NCI-H1105 (cell line): ENCODE data around the gene UNC79.

ENCODE experiments used
- DNase-seq: peaks from one replicate; lab custom pipeline; 2025; lab: John Stamatoyannopoulos, UW

UNC79 gene

DNA sequence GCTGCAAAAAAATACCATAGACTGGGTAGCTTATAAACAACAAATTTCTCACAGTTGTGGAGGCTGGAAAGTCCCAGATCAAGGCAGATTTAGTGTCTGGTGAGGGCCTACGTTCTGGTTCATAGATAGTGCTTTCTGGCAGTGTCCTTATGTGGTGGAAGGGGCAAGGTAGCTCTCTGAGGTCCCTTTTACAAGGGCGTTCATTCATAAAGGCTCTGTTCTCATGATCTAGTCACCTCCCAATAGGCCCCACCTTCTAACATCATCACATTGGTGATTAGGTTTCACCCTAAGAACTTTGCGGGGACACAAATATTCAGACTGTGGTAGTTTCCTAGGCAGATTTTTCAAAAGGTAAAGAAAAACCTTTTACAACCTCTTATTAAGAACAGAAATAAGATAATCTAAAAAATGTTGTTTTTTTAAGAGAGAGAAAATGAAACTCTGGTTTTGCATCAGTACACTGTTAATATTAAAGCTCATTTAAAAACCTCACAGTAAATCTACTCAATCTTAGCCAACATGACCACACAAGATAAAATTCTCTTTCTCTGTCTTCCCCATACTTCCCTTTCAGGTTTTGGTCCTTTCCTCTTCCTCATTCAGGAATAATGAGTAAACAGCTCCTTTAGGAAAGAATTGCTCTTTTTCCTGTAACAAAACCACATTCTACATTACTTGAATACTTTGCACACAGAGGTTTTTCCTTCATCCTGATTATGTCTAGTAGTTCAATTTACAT lies 117.5 kb downstream of the UNC79 start:
- DNase-seq, result no peak

- DNase-seq, result no peak
These were observed 118.9 kb downstream of the UNC79 start for GRCh38 chr14:93549595-93549994.

DNA sequence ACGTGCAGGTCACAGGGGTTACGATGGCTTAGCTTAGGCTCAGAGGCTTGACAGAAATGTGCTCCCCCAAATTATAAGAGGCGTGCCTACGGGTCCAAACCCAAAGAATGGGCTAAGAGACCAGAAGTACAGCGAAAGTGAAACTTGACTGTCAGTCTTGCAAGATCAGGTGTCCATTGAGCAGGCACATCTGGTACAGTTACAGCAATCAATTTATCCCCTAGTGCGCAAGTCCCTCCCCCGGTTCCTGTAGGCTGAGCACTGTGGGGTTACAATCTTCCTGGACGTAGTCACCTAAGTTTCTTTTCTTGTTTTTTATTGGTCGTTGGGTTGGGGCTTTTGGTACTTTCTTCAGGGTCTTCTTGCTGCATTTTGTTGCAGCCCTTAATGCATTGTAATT lies 134.2 kb downstream of the UNC79 start:
- DNase-seq, result no peak

GRCh38 chr14:93566065-93566693 lies 135.4 kb downstream of the UNC79 start:
- no peak for DNase-seq

DNA sequence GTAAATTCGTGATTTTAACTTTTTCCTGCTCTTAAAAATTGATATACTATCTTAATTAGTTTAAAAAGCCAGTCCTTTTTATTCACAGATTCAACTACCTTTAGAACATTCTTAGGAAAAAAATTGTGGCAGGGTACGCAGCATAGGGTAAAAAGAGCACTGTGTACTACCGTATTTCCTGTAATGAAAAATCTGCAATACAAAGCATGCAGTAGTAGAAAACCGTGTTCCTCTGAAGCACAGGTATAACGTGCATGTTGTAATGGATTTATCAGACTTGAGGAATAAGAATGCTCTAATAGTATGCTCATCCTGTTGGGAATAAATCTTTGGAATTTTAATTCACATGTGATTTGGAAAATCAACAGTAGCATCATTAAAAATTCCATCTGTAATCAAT lies 140.5 kb downstream of the UNC79 start:
- no peak for DNase-seq

DNA sequence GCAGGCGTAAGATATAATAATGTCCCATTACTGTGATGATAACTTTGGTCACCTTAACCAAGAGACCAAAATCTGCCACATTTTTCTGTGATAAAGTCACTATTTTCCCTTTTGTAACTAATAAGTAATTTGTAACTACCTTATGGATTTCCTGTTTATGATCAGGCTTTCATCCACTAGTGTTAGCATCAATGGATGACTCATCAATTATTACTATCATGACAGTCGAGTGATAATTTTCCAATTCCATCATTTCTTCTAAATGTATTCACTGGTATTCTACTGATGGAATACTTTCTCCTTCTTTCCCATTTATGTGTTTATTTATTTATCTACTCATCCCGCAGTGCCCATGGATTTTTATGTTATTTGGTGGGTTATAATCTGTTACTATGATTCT lies 148.4 kb downstream of the UNC79 start:
- DNase-seq, result no peak

DNA sequence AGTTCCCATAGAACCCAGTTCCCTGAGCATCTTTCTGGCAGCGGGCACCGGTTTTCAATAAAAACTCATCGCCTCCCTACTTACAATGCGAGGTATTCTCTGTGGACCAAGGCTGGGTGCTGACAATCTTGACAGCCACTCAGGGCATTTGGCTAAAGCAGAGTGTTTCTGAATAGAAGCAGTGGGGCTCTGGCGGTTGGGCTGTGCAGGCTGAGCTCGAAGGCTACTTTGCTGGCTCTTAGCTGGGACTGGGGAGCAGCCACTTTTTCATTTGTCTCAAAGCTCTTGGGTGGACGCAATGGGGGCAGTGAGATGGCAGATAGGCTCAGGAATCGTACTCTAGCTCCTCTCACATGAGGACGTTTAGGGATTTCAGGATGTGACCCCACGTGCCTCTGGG lies 151.8 kb downstream of the UNC79 start:
- DNase-seq, result no peak

DNA sequence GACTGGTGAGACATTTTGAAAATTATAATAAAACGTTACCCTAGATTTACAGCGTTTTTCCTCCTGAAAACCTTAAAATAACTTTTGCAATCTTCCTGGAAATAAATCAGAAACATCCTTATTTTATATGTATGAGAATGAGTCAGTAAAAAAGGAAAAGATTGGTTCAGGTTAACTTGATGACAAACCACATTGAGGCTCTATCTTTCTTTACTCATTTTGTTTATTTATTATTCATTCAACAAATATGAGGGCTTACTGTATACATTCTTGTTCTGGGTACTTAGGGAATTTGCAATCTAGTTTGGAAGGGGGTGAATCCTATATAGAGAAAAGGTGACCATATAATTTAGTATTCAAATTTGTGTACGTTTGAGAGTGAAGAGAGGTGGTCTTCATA lies 156.6 kb downstream of the UNC79 start:
- DNase-seq, result no peak

DNA sequence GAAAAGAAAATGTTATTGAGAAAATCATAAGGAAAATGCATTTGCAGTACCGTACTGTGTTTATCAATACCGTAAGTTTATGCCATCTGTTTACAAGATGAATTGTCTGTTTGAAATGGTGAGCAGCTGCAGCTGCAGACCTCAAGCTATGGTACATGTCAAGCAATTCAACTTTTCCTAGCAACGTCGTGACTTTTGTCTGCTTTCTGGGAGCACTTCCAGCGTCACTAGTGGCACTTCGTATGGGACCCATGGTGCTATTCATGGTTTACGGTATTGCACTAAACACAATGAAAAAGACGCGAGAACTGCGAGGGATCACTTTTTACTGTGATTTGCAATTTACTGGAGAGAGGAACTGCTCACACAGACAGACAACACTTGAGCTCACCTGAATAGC lies 160.8 kb downstream of the UNC79 start:
- DNase-seq, result no peak

DNA sequence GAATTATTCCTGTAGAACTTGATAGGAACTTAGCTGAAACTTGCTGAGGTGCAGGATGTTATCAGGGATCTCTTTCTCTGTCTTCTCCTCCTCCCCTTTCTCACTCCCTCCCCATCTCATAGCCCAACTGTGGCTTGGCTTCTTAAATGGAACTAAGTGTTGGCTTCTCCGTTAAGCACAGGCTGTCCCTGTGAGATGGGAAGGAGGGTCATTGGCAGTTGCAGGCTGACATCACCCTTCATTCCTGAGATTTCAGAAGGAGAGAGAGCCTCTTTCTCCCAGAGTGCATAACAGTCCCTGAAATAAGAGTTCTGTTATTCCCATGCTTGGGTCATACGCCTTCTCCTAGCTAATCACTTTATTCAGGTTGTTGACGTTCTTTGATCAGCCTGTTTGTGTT lies 162.0 kb downstream of the UNC79 start:
- DNase-seq, result no peak

- no peak for DNase-seq
These were observed 175.4 kb downstream of the UNC79 start for GRCh38 chr14:93606091-93606490.

DNA sequence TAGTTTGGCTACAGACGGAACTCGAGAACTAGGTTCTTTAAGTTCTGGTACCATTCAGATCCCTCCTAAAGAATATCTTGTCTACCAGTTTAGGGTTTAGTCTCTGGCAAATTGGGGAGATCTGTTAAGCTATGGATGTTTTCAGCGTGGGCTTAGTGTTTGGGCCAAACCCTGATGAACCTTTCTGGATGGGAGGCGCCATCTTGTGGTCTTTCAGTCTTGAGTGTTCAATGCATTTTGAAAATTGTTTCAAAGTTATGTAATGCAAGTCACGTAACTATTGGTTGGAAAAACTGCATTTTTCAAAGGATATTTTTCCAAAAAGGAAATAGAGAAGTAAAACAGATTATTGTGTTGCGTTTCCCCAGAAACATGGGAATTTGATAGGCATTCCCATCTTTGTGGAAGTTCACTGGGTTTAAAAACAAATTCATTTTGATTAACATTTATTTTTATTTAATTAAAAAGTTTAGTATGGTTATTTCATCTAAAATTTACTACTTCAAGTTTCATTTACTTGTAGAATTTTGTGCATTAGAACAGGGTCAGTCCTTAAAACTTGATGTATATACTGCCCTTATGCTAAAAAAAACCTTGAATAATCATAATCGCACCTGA lies 188.5 kb downstream of the UNC79 start:
- DNase-seq, result peak; percentile 41

DNA sequence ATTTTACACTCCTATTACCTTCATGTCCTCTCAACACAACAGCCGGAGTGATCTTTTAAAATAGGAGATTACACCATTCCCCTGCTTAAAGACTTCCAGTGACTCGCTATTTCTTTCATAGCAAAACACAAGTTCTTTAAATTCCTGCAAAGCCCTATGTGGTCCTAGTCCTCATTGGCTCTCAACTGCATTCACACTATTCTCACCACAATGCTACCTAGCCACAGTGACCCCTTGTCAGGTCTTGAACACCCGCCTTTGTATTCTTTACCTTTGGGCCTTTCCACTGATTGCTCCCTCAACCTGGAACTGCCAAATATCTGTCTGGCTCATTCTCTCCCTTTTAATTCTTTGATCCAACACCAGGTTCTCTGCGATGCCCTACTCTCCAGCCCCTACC lies 197.3 kb downstream of the UNC79 start:
- DNase-seq, result no peak

- no peak for DNase-seq
These were observed 198.9 kb downstream of the UNC79 start for GRCh38 chr14:93629643-93630042.

- DNase-seq, result no peak
These were observed 208.1 kb downstream of the UNC79 start for GRCh38 chr14:93638790-93639189.

DNA sequence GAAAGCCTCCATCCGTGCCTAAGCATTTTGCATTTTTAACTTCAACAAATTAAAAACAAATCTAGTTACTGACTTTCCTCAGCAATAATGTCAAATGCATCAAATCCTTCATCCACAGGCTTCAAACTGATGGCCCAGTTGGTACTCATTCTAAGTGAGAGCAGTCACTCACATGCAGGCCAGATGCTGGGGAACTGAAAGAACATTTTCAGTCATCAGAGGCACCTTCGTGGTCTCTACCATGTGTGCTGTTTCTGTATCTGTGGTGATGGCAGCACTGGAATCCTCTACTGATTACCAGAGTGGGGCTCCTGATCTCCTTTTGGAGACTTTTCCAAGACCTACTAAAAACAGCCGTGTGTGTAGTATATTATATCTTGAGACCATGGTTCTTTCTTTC lies 212.4 kb downstream of the UNC79 start:
- DNase-seq, result no peak

DNA sequence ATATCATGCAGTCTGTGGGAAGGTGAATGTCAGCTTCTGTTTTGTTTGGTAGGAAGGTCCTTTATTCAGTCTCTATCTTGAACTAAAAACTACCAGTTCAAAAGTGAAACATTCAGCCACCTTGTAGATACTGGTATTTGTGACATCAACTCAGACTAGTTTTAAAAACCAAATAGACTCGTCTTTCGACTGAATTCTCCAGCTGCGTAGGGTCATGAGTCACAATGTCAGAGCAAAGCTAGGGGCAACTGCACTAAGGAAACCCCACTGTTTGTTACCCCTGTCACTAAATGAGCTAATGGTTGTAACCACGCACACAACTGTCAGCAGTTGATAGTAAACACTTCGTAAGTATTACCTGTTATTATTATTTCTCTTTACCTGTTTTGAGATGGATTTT lies 212.9 kb downstream of the UNC79 start:
- DNase-seq, result no peak

GRCh38 chr14:93645200-93645599 lies 214.5 kb downstream of the UNC79 start:
- DNase-seq, result no peak

- DNase-seq, result no peak
These were observed 217.9 kb downstream of the UNC79 start for GRCh38 chr14:93648440-93649168.

GRCh38 chr14:93654599-93654998 lies 223.9 kb downstream of the UNC79 start:
- no peak for DNase-seq

DNA sequence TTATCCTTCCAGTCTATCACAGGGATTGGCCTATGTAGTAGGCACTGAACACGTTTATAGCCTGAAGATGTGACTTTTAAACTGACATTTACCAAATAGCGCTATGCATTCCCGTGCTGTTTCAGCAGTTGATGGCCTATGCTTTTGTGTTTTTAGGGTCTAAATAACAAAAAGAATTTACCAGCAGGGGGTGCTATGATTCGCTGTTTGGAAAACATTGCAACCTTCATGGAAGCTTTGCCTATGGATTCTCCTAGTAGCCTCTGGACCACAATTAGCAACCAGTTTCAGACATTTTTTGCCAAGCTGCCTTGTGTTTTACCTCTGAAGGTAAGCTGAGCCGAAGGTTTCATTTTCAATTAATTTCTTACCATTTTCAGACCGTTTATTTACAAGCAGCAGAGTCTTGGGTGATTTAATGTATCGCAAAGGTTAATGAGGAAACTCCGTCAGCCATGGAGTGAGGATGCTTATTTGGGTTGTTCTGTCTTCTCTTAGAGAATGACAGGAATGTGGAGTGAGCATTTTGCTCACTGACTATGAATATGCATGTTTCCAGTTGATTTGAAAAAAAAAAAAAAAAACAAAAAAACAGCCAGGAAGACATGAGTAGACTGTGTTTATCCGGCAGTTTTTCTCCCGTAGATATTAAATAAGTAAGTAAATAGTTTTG lies 224.5 kb downstream of the UNC79 start:
- peak; percentile 51 for DNase-seq

- DNase-seq, result no peak
These were observed 227.1 kb downstream of the UNC79 start for GRCh38 chr14:93657875-93658274.
